Activated CD4-positive, alpha-beta T cell treated with anti-CD3 and anti-CD28 coated beads, Interleukin-2, amount 50 U/mL, for 4 hours (primary cell): ENCODE results near the gene ITGB4.

Experiments used
- DNase-seq, 2 experiments: peaks; one replicate each; pipeline ENCODE4 v3.0.0-alpha.2; 2020

ITGB4 gene

GRCh38 chr17:75698659-75699058, 22.6 kb upstream of the ITGB4 start:
- DNase-seq, result no peak

GRCh38 chr17:75701288-75701687, 20.0 kb upstream of the ITGB4 start:
- no peak for DNase-seq

- DNase-seq, result no peak
Measured at GRCh38 chr17:75703191-75703590, 18.1 kb upstream of the ITGB4 start.

- DNase-seq, result no peak
Measured at GRCh38 chr17:75703591-75703990, 17.7 kb upstream of the ITGB4 start.

- DNase-seq, result no peak
Measured at GRCh38 chr17:75704963-75705875, 16.0 kb upstream of the ITGB4 start.

- no peak for DNase-seq
Measured at GRCh38 chr17:75706042-75706728, 15.1 kb upstream of the ITGB4 start.

- DNase-seq, result no peak
Measured at GRCh38 chr17:75707079-75707571, 14.1 kb upstream of the ITGB4 start.

GRCh38 chr17:75712446-75712845, 8.8 kb upstream of the ITGB4 start:
- DNase-seq, result no peak

- DNase-seq, result no peak
Measured at GRCh38 chr17:75719732-75720131, 1.5 kb upstream of the ITGB4 start.

GRCh38 chr17:75721463-75722011, 278 bp downstream of the ITGB4 start:
- DNase-seq, result no peak

GRCh38 chr17:75722076-75722475, 817 bp downstream of the ITGB4 start:
- DNase-seq, result no peak

GRCh38 chr17:75722542-75723095, 1.4 kb downstream of the ITGB4 start:
- DNase-seq, result no peak

- no peak for DNase-seq
Measured at GRCh38 chr17:75723171-75723930, 2.1 kb downstream of the ITGB4 start.

- DNase-seq, result no peak
Measured at GRCh38 chr17:75724016-75725003, 3.1 kb downstream of the ITGB4 start.

GRCh38 chr17:75725504-75725903, 4.2 kb downstream of the ITGB4 start:
- DNase-seq, result no peak

GRCh38 chr17:75727391-75727790, 6.1 kb downstream of the ITGB4 start:
- DNase-seq, result no peak

GRCh38 chr17:75729351-75729750, 8.1 kb downstream of the ITGB4 start:
- DNase-seq, result no peak

- no peak for DNase-seq
Measured at GRCh38 chr17:75730065-75730464, 8.8 kb downstream of the ITGB4 start.

- no peak for DNase-seq
Measured at GRCh38 chr17:75731086-75731715, 9.9 kb downstream of the ITGB4 start.

- no peak for DNase-seq
Measured at GRCh38 chr17:75731716-75732498, 10.6 kb downstream of the ITGB4 start.
